HG03039 (cell line): ENCODE data around the gene CHST8.

Experiments
- ATAC-seq: cut with Tn5 transposase; IDR thresholded peaks from one replicate; pipeline ENCODE4 v1.9.1; 2021; ENCODE audit warnings: mild to moderate bottlenecking, moderate library complexity; ENCODE audit not compliant: unreplicated experiment

The CHST8 gene

GRCh38 chr19:33706631-33707030, 84.9 kb downstream of the CHST8 start:
- no peak for ATAC-seq

GRCh38 chr19:33712268-33712667, 90.5 kb downstream of the CHST8 start:
- ATAC-seq: no peak

GRCh38 chr19:33713194-33713593, 91.4 kb downstream of the CHST8 start:
- no peak for ATAC-seq

- no peak for ATAC-seq
Measured at GRCh38 chr19:33714149-33714548, 92.4 kb downstream of the CHST8 start.

GRCh38 chr19:33715462-33715861, 93.7 kb downstream of the CHST8 start:
- no peak for ATAC-seq

GRCh38 chr19:33717878-33718277, 96.1 kb downstream of the CHST8 start:
- ATAC-seq: no peak

GRCh38 chr19:33718651-33719254, 97.0 kb downstream of the CHST8 start:
- ATAC-seq: no peak

- no peak for ATAC-seq
Measured at GRCh38 chr19:33719366-33720154, 97.8 kb downstream of the CHST8 start.

- no peak for ATAC-seq
Measured at GRCh38 chr19:33720155-33720493, 98.4 kb downstream of the CHST8 start.

GRCh38 chr19:33720691-33721682, 99.2 kb downstream of the CHST8 start:
- no peak for ATAC-seq

- no peak for ATAC-seq
Measured at GRCh38 chr19:33721735-33722297, 100.1 kb downstream of the CHST8 start.

- ATAC-seq: no peak
Measured at GRCh38 chr19:33722456-33723239, 100.9 kb downstream of the CHST8 start.

GRCh38 chr19:33723512-33723911, 101.8 kb downstream of the CHST8 start:
- ATAC-seq: no peak

GRCh38 chr19:33724021-33724720, 102.4 kb downstream of the CHST8 start:
- ATAC-seq: no peak

GRCh38 chr19:33724721-33725060, 102.9 kb downstream of the CHST8 start:
- ATAC-seq: no peak

- ATAC-seq: no peak
Measured at GRCh38 chr19:33725567-33725966, 103.8 kb downstream of the CHST8 start.

GRCh38 chr19:33726756-33727155, 105.0 kb downstream of the CHST8 start:
- no peak for ATAC-seq

- ATAC-seq: no peak
Measured at GRCh38 chr19:33727331-33727998, 105.7 kb downstream of the CHST8 start.

GRCh38 chr19:33728141-33728540, 106.4 kb downstream of the CHST8 start:
- ATAC-seq: no peak
